NCI-H2227 (cell line): ENCODE measurements around the gene C4orf50.
"Not testable (repeated sequence)": the region's sequence is repeated elsewhere in the genome, so short reads cannot be mapped to it uniquely, and the experiment has no call there.

Experiments used
- DNase-seq: peaks from one replicate; lab custom pipeline; 2025; ENCODE audit not compliant: unreplicated experiment; lab: John Stamatoyannopoulos, UW

Gene C4orf50

GRCh38 chr4:6019316-6020263 is 1.4 kb upstream of the C4orf50 start:
- peak; percentile 33 for DNase-seq

- DNase-seq = no peak
Measured at GRCh38 chr4:6017800-6018199, 431 bp downstream of the C4orf50 start.

GRCh38 chr4:6017030-6017429 is 1.2 kb downstream of the C4orf50 start:
- DNase-seq = no peak

GRCh38 chr4:6013564-6013963 is 4.7 kb downstream of the C4orf50 start:
- no peak for DNase-seq

- DNase-seq = no peak
Measured at GRCh38 chr4:6012200-6012599, 6.0 kb downstream of the C4orf50 start.

GRCh38 chr4:6011686-6012085 is 6.5 kb downstream of the C4orf50 start:
- DNase-seq = peak; percentile 20

- no peak for DNase-seq
Measured at GRCh38 chr4:6011271-6011671, 7.0 kb downstream of the C4orf50 start.

GRCh38 chr4:6010789-6011188 is 7.4 kb downstream of the C4orf50 start:
- DNase-seq = no peak

- no peak for DNase-seq
Measured at GRCh38 chr4:6009452-6009851, 8.8 kb downstream of the C4orf50 start.

- DNase-seq = no peak
Measured at GRCh38 chr4:6008766-6009385, 9.4 kb downstream of the C4orf50 start.

GRCh38 chr4:6008092-6008551 is 10.1 kb downstream of the C4orf50 start:
- no peak for DNase-seq

GRCh38 chr4:6005175-6005574 is 13.1 kb downstream of the C4orf50 start:
- DNase-seq = no peak

GRCh38 chr4:6003485-6003884 is 14.7 kb downstream of the C4orf50 start:
- DNase-seq = not testable (repeated sequence)

- DNase-seq = no peak
Measured at GRCh38 chr4:6002926-6003325, 15.3 kb downstream of the C4orf50 start.

GRCh38 chr4:6002492-6002833 is 15.8 kb downstream of the C4orf50 start:
- no peak for DNase-seq

- DNase-seq = no peak
Measured at GRCh38 chr4:6001680-6002491, 16.3 kb downstream of the C4orf50 start.

- no peak for DNase-seq
Measured at GRCh38 chr4:5999830-6000365, 18.3 kb downstream of the C4orf50 start.

- DNase-seq = no peak
Measured at GRCh38 chr4:5999356-5999755, 18.9 kb downstream of the C4orf50 start.

- peak; percentile 81 for DNase-seq
Measured at GRCh38 chr4:5998333-5998936, 19.8 kb downstream of the C4orf50 start.

- no peak for DNase-seq
Measured at GRCh38 chr4:5996641-5997040, 21.6 kb downstream of the C4orf50 start.
